ENCODE data around the gene RAD51B.

The RAD51B gene

GRCh38 chr14:67819563-67820421 is at the start of gene RAD51B:
RAD51B (plus strand) TSS chr14:67819779.
- TF ChIP-seq, protein P1, sequence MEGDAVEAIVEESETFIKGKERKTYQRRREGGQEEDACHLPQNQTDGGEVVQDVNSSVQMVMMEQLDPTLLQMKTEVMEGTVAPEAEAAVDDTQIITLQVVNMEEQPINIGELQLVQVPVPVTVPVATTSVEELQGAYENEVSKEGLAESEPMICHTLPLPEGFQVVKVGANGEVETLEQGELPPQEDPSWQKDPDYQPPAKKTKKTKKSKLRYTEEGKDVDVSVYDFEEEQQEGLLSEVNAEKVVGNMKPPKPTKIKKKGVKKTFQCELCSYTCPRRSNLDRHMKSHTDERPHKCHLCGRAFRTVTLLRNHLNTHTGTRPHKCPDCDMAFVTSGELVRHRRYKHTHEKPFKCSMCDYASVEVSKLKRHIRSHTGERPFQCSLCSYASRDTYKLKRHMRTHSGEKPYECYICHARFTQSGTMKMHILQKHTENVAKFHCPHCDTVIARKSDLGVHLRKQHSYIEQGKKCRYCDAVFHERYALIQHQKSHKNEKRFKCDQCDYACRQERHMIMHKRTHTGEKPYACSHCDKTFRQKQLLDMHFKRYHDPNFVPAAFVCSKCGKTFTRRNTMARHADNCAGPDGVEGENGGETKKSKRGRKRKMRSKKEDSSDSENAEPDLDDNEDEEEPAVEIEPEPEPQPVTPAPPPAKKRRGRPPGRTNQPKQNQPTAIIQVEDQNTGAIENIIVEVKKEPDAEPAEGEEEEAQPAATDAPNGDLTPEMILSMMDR (IDR thresholded peaks at IDR 0.05): no peak

GRCh38 chr14:67773844-67774377 is 45.7 kb upstream of the RAD51B start:
- TF ChIP-seq, protein P1 (IDR thresholded peaks at IDR 0.05): no peak

- TF ChIP-seq, protein P1 (IDR thresholded peaks at IDR 0.05): no peak
Observed at GRCh38 chr14:67776653-67777322, 42.8 kb upstream of the RAD51B start.

DNA sequence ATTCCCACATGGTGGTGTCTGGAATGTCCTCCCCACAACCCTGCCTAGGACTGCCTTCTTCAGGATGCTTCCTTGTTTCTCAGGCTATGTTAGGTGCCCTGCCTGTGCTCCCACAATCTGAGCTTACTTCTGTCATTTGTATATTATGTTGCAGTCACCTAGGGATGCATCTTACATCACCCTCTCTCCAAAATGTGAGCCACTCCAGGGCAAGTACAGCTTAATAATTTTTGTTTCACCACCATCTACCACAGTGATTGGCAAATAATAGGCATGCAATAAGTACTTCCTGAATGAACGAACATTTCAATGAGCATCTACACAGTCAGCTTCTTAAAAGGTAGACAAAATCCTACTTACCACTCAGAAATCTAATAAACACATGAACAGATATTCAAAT is 40.8 kb upstream of the RAD51B start:
- TF ChIP-seq, protein P1 (IDR thresholded peaks at IDR 0.05): no peak

GRCh38 chr14:67782090-67782489 is 37.5 kb upstream of the RAD51B start:
- TF ChIP-seq, protein P1 (IDR thresholded peaks at IDR 0.05): no peak

GRCh38 chr14:67784244-67784823 is 35.2 kb upstream of the RAD51B start:
- TF ChIP-seq, protein P1 (IDR thresholded peaks at IDR 0.05): no peak

DNA sequence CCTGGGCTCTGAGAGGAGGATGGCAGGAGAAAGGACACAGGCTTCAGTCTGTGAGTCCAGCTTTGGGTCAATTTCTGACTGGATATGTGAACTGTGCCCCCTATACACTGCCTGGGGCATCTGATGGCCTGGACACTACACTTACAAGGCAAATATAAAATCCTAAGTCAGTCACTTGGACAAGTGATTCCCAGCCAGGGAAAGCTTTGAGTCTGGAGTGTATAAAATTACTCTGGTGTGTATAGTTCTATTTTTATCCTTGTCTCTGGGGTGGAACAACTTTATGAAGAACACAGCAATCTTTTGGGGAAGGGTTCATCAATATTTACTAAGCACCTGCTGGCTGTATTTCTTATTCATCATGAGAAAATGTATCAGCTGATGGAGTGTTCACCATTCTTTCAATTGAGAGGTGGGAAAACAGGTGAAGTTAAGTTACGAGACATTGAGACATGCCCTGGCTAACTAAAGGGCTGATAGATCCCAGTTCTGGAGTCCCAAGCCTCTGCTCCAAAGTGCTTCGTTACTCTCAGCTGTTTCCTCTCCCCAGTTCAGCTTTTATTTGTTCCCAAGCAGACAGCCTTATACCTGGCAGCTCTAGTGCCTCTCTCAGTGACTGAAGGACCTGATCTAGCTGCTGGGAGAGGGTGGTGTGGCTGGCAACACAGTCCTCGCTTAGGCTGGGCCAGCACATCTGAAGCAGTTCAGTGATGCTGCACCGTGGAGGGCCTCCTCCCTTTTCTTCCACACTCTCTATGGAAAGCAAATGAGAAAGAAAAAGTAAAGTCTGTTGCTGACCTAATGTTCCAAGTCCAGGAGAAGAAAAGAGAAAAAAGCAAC is 34.1 kb upstream of the RAD51B start:
- TF ChIP-seq, protein P1 (IDR thresholded peaks at IDR 0.05): no peak
